IPS-20b (cell line): ENCODE data around the gene MIS18A.
"Not testable (repeated sequence)": the region's sequence is repeated elsewhere in the genome, so short reads cannot be mapped to it uniquely, and the experiment has no call there.

Source experiments
- H3K27ac ChIP-seq: one replicate; pipeline ENCODE4 v1.5.1; 2013; ENCODE audit warnings: low read length
- H3K27me3 ChIP-seq: 2 replicates; pipeline ENCODE4 v1.6.1; 2013; ENCODE audit warnings: mild to moderate bottlenecking, low read length, inconsistent platforms; ENCODE audit not compliant: insufficient read depth
- H3K36me3 ChIP-seq: 2 replicates; pipeline ENCODE4 v1.6.1; 2013; ENCODE audit warnings: low read depth, mild to moderate bottlenecking, inconsistent platforms, low read length, moderate library complexity; ENCODE audit not compliant: insufficient read depth
- H3K4me1 ChIP-seq: 2 replicates; pipeline ENCODE4 v1.6.1; 2013; ENCODE audit warnings: mild to moderate bottlenecking, control low read depth, inconsistent platforms, low read length, moderate library complexity; ENCODE audit not compliant: insufficient read depth
- H3K4me3 ChIP-seq: 2 replicates; pipeline ENCODE4 v1.5.1; 2013; ENCODE audit warnings: mild to moderate bottlenecking, low read length, inconsistent platforms
- H3K9ac ChIP-seq: 2 replicates; pipeline ENCODE4 v1.6.1; 2013; ENCODE audit warnings: low read depth, mild to moderate bottlenecking, inconsistent platforms, low read length, moderate library complexity
- H3K9me3 ChIP-seq: 2 replicates; pipeline ENCODE4 v1.6.1; 2013; ENCODE audit warnings: mild to moderate bottlenecking, low read depth, low read length, inconsistent platforms; ENCODE audit not compliant: insufficient read depth

The MIS18A gene

GRCh38 chr21:32278103-32278502, 746 bp downstream of the MIS18A start:
- Histone ChIP-seq H3K36me3 (peaks cover 17% of the 10 kb centered on the region), H3K27me3 (no peaks in the 10 kb centered on the region), H3K9me3 (no peaks in the 10 kb centered on the region), H3K4me3 (peak overlapping the region; percentile 75), H3K4me1 (peaks cover 4% of the 10 kb centered on the region; the same call in 1 of the 2 replicates), H3K9ac (peak overlapping the region; percentile 75), H3K27ac (no peak overlapping the region)

GRCh38 chr21:32276671-32277070, 2.2 kb downstream of the MIS18A start:
- Histone ChIP-seq H3K4me3 (no peak overlapping the region), H3K36me3 (peaks cover 31% of the 10 kb centered on the region), H3K27ac (no peak overlapping the region), H3K9ac (no peak overlapping the region), H3K4me1 (peaks cover 4% of the 10 kb centered on the region; the same call in 1 of the 2 replicates), H3K9me3 (no peaks in the 10 kb centered on the region), H3K27me3 (no peaks in the 10 kb centered on the region)

DNA sequence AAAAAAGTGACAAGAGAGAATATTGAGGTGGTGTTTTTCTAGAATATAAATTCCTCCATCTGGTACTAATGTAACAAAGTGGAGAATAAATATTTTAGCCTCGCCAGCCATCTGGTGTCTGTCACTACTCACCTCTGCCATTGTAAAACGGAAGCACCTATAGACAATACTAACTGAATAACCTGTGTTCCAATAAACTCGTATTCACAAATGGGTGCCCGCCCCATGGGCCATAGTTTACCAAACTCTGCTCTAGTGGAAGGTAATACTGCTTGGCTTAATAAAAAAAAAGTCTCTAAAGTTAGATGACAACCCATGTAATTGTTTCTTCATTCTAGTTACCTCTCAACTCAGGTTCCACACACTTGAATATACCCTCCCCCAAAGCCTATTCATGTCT, 8.1 kb downstream of the MIS18A start:
- Histone ChIP-seq H3K27ac (no peak overlapping the region), H3K9me3 (no peaks in the 10 kb centered on the region), H3K4me3 (no peak overlapping the region), H3K4me1 (no peaks in the 10 kb centered on the region), H3K9ac (no peak overlapping the region), H3K27me3 (no peaks in the 10 kb centered on the region), H3K36me3 (peaks cover 82% of the 10 kb centered on the region)

DNA sequence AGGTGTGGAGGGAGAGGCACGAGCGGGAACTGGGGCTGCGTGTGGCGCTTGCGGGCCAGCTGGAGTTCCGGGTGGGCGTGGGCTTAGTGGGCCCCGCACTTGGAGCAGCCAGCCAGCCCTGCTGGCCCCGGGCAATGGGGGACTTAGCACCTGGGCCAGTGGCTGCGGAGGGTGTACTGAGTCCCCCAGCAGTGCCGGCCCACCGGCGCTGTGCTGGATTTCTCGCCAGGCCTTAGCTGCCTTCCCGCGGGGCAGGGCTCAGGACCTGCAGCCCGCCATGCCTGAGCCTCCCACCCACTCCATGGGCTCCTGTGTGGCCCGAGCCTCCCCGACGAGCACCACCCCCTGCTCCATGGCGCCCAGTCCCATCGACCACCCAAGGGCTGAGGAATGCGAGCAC, 13.5 kb downstream of the MIS18A start:
- H3K27ac ChIP-seq, H3K4me3 ChIP-seq, H3K4me1 ChIP-seq, H3K27me3 ChIP-seq, H3K9ac ChIP-seq, H3K9me3 ChIP-seq: not testable (repeated sequence)
- H3K36me3 ChIP-seq: peaks cover 38% of the 10 kb centered on the region

DNA sequence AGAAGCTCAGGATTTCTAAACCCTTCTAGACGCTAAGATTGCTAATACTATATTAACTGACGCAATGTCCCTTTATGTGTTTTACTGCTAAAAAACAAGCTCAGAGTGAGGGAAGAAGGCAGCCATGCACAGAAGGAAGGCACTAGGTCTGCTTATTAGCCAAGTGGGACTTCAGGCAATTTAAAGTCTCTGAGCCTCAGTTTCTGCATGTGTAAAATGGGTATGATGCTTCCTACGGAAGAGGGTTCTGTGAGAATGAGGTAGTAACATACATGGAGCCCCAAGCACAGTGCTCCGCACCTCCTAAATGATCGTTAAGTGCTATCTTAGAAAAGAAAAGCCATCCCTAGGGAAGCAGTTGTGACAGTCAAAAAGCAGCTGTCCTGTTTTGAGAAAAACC, 16.9 kb downstream of the MIS18A start:
- Histone ChIP-seq H3K4me3 (no peak overlapping the region), H3K4me1 (peaks cover 4% of the 10 kb centered on the region; the same call in 1 of the 2 replicates), H3K27ac (no peak overlapping the region), H3K27me3 (no peaks in the 10 kb centered on the region), H3K9ac (no peak overlapping the region), H3K9me3 (no peaks in the 10 kb centered on the region), H3K36me3 (peaks cover 5% of the 10 kb centered on the region)

DNA sequence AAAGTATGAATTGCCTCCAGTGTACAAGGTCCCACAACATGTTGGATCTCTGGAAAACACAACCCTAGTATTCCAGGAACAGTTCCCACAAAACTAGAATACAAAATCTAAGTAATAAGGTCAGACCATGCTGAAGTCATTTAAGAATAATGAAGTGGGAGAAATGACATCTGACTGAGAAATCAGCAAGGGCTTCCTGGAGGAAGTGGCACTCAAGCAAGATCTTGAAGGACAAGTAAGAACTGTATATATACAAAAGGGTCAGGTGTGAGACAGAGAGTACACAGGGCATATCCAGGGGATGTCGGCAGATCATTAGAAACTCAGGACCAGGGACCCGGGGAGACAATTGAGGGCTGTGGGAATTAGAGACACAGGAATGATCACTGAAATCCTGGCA, 18.7 kb downstream of the MIS18A start:
- Histone ChIP-seq H3K9me3 (no peaks in the 10 kb centered on the region), H3K36me3 (no peaks in the 10 kb centered on the region), H3K4me3 (no peak overlapping the region), H3K9ac (no peak overlapping the region), H3K27ac (no peak overlapping the region), H3K4me1 (peaks cover 4% of the 10 kb centered on the region; the same call in 1 of the 2 replicates), H3K27me3 (no peaks in the 10 kb centered on the region)

DNA sequence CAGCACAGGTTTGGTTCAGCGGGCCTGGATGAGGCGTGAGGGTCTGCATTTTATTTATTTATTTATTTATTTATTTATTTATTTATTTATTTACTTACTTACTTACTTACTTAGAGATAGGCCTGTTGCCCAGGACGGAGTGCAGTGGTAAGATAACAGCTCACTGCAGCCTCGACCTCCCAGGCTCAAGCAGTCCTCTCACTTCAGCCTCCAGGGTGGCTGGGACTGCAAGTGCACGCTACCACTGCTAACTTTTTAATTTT, 20.1 kb downstream of the MIS18A start:
- not testable (repeated sequence) for H3K4me3 ChIP-seq, H3K36me3 ChIP-seq, H3K9me3 ChIP-seq, H3K27ac ChIP-seq, H3K4me1 ChIP-seq, H3K9ac ChIP-seq, H3K27me3 ChIP-seq

- H3K4me3 ChIP-seq: no peak overlapping the region
- H3K9ac ChIP-seq: no peak overlapping the region
- no peaks in the 10 kb centered on the region for H3K36me3 ChIP-seq
- H3K27me3 ChIP-seq: no peaks in the 10 kb centered on the region
- H3K27ac ChIP-seq: no peak overlapping the region
- H3K4me1 ChIP-seq: peaks cover 4% of the 10 kb centered on the region; the same call in 1 of the 2 replicates
- H3K9me3 ChIP-seq: no peaks in the 10 kb centered on the region
These were observed 20.7 kb downstream of the MIS18A start for GRCh38 chr21:32257962-32258785.

DNA sequence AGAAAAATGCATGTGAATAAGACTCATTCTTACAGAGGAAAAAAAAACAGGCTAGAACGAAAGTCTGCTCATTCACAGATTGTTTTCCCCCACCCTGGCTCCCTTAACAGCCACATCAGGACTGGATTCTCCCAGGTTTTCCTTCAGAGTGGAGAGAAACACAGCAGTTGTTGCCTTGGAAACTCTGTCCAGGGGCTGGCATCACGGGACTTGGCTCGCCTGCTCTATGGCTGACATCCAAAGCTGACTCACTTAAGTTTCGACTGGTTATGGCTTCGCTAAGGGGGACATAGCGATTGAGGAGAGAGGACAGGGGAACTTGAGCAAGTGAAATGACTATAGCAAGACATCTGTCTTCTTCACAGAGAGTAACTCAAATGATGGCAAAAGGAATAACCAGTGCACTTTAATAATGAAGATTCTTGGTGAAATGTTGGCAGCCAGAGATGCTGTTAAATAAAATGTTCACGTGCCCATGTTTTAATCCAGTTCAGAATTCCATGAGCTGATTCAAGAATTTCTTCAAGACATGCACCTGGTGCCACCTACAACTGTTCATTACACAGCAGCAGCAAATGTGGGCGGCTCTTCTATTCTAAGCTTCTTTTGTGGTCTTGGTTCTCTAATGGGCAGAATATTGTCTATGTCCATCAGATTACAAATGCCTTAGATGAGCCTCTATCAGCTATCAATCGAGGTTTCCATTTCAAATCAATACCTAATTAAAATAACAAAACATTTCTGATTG, 21.8 kb downstream of the MIS18A start:
- Histone ChIP-seq H3K4me1 (peaks cover 4% of the 10 kb centered on the region; the same call in 1 of the 2 replicates), H3K36me3 (no peaks in the 10 kb centered on the region), H3K4me3 (no peak overlapping the region), H3K9ac (no peak overlapping the region), H3K27ac (no peak overlapping the region), H3K9me3 (no peaks in the 10 kb centered on the region), H3K27me3 (no peaks in the 10 kb centered on the region)

DNA sequence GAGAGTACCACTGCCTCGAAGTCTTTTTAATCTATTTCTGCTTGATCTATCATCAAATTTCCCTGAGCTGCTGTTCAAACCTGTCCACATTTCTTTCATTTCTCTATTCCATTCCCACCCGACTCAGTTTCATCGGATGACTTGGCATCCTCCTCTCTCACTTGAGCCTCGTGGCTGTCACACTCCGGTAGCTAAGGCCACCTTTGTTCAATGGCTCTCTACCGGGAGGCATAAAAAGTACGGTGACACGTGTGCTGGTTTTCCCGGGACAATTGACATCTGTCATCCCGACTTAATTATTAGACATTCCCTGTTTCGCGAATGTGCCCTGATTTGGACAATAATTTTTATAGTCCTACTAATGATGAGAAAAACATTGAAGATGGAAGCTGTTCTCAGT, 22.6 kb downstream of the MIS18A start:
- Histone ChIP-seq H3K27me3 (no peaks in the 10 kb centered on the region), H3K27ac (no peak overlapping the region), H3K36me3 (no peaks in the 10 kb centered on the region), H3K4me3 (no peak overlapping the region), H3K4me1 (peaks cover 4% of the 10 kb centered on the region; the same call in 1 of the 2 replicates), H3K9me3 (no peaks in the 10 kb centered on the region), H3K9ac (no peak overlapping the region)

GRCh38 chr21:32253215-32253641, 25.6 kb downstream of the MIS18A start:
- no peak overlapping the region for H3K27ac ChIP-seq
- H3K9me3 ChIP-seq: no peaks in the 10 kb centered on the region
- no peak overlapping the region for H3K9ac ChIP-seq
- no peaks in the 10 kb centered on the region for H3K36me3 ChIP-seq
- no peaks in the 10 kb centered on the region for H3K27me3 ChIP-seq
- peaks cover 4% of the 10 kb centered on the region; the same call in 1 of the 2 replicates for H3K4me1 ChIP-seq
- H3K4me3 ChIP-seq: no peak overlapping the region

DNA sequence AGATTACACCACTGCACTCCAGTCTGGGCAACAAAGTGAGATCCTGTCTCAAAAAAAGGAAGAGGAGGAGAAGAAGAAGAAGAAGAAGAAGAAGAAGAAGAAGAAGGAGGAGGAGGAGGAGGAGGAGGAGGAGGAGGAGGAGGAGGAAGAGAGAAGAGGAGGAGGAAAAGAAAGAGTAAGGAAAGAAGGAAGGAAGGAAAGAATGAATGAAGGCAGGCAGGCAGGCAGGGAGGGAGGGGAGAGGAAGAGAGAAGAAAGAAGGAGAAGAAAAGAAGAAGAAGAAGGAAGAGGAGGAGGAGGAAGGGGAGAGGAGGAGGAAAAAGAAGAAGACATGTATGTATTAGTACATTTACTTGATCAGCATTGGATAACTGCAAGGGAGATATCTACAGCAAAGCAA, 26.7 kb downstream of the MIS18A start:
- no peak overlapping the region for H3K4me3 ChIP-seq
- H3K27me3 ChIP-seq: no peaks in the 10 kb centered on the region
- H3K4me1 ChIP-seq: no peaks in the 10 kb centered on the region; the same call in 1 of the 2 replicates
- H3K9me3 ChIP-seq: no peaks in the 10 kb centered on the region
- no peak overlapping the region for H3K9ac ChIP-seq
- H3K27ac ChIP-seq: no peak overlapping the region
- H3K36me3 ChIP-seq: no peaks in the 10 kb centered on the region
